PC-9 (cell line): Measurements from ENCODE around the gene ACAD8. TPM values are rescaled to one million over a fixed set of nuclear protein-coding genes. Genes with fewer than 3 reads are reported as not detected.

Source experiments
- BruUV-seq: library from RNA; stranded (reverse); fragments of 400-500 nt; replicated peaks from 2 replicates; lab custom pipeline; 2021; lab: Mats Ljungman, UMichigan
- CTCF ChIA-PET: fragments of 300-600 bp; sonication (Branson Sonifier 250); formaldehyde crosslinking; loops from one replicate; lab custom pipeline; 2022; ENCODE audit warnings: antibody characterized with exemption; lab: Charles Lee
- POLR2A ChIA-PET: fragments of 300-600 bp; sonication (Branson Sonifier 250); formaldehyde crosslinking; loops from one replicate; lab custom pipeline; 2022; ENCODE audit warnings: antibody characterized with exemption; ENCODE audit not compliant: unreplicated experiment; lab: Charles Lee
- DNase-seq, 2 experiments: peaks; one replicate each; pipeline versions ENCODE4 v3.0.0 to v3.0.0-alpha.2; 2015 to 2022; ENCODE audit warnings: mixed read lengths in 1 of 2
- H2AFZ ChIP-seq: fragments of 200-600 bp; sonication (generic); 2 replicates; pipeline ENCODE4 v1.8.1; 2017; ENCODE audit warnings: antibody characterized with exemption
- H3F3A ChIP-seq: fragments of 200-600 bp; sonication (generic); 2 replicates; pipeline ENCODE4 v1.8.1; 2017; ENCODE audit warnings: antibody characterized with exemption, mild to moderate bottlenecking, low read depth; ENCODE audit not compliant: insufficient read depth
- H3K27ac ChIP-seq: fragments of 200-600 bp; sonication (generic); 2 replicates; pipeline ENCODE4 v1.6.1; 2016; ENCODE audit warnings: mixed run types
- H3K27me3 ChIP-seq: fragments of 200-600 bp; sonication (generic); 2 replicates; pipeline ENCODE4 v1.6.1; 2016; ENCODE audit warnings: low read depth, mixed run types; ENCODE audit not compliant: insufficient read depth
- H3K36me3 ChIP-seq: fragments of 200-600 bp; sonication (generic); 2 replicates; pipeline ENCODE4 v1.6.1; 2016; ENCODE audit warnings: low read depth, mixed run types
- H3K4me1 ChIP-seq: fragments of 200-600 bp; sonication (generic); replicated peaks from 2 replicates; pipeline ENCODE4 v1.6.1; 2016; ENCODE audit warnings: mixed run types; ENCODE audit not compliant: insufficient read depth
- H3K4me2 ChIP-seq: fragments of 200-600 bp; sonication (generic); 2 replicates; pipeline ENCODE4 v1.6.1; 2017; ENCODE audit warnings: mixed run types
- H3K4me3 ChIP-seq: fragments of 200-600 bp; sonication (generic); 2 replicates; pipeline ENCODE4 v1.6.1; 2016; ENCODE audit warnings: mixed run types
- H3K79me2 ChIP-seq: fragments of 200-600 bp; sonication (generic); 2 replicates; pipeline ENCODE4 v1.6.1; 2017; ENCODE audit warnings: low read depth, mixed run types
- H3K9me2 ChIP-seq: fragments of 200-600 bp; sonication (generic); 2 replicates; pipeline ENCODE4 v1.8.1; 2017; ENCODE audit warnings: mild to moderate bottlenecking; ENCODE audit not compliant: insufficient read depth
- H3K9me3 ChIP-seq: fragments of 200-600 bp; sonication (generic); 2 replicates; pipeline ENCODE4 v1.8.1; 2016; ENCODE audit warnings: low read depth; ENCODE audit not compliant: insufficient read depth
- H4K20me1 ChIP-seq: fragments of 200-600 bp; sonication (generic); 2 replicates; pipeline ENCODE4 v1.8.1; 2017; ENCODE audit not compliant: insufficient read depth
- EZH2 ChIP-seq: fragments of 200-600 bp; sonication (generic); IDR thresholded peaks from 2 replicates; pipeline ENCODE4 v1.8.0; 2017; ENCODE audit warnings: antibody characterized with exemption, low read depth
- intact Hi-C: fragments of 100-400 bp; cut with micrococcal nuclease; formaldehyde crosslinking; loops from one replicate; pipeline ENCODE4 v1.10.0; 2022; ENCODE audit not compliant: unreplicated experiment
- total RNA-seq: library from RNA; stranded (reverse); gene quantifications from 2 replicates; pipeline ENCODE4 v1.2.3, GENCODE V29; 2021
- TF ChIP-seq, protein P1 (sequence below): fragments of 200-600 bp; sonication (generic); conservative IDR thresholded peaks from 2 replicates; pipeline ENCODE4 v1.6.1; 2017; ENCODE audit warnings: mixed run types, antibody characterized with exemption, mild to moderate bottlenecking, moderate library complexity

The ACAD8 gene
- total RNA-seq, 1 experiment from 2014 or later: 16.1 TPM

DNA sequence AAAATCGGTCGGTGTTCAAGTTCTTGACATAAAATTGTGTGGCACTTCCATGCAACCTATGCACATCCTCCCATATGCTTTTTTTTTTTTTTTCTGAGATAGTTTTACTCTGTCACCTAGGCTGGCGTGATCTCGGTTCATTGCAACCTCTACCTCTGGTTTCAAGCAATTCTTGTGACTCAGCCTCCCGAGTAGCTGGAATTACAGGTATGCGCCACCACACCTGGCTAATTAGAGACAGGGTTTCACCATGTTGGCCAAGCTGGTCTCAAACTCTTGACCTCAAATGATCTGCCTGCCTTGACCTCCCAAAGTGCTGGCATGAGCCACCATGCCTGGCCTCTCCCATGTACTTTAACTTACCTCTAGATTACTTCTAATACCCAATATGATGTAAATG lies 37.8 kb downstream of the ACAD8 start:
- H3K4me3 ChIP-seq: no peak overlapping the region
- no peak overlapping the region for H2AFZ ChIP-seq
- no peaks in the 10 kb centered on the region for H3K9me3 ChIP-seq
- no peak overlapping the region for H3K27ac ChIP-seq
- H3K36me3 ChIP-seq: no peaks in the 10 kb centered on the region
- no TSS peak for BruUV-seq
- ChIA-PET POLR2A (no interaction called here), CTCF (no interaction called here)
- no peak for DNase-seq
- no peaks in the 10 kb centered on the region for H3K4me1 ChIP-seq
- TF ChIP-seq, protein P1, sequence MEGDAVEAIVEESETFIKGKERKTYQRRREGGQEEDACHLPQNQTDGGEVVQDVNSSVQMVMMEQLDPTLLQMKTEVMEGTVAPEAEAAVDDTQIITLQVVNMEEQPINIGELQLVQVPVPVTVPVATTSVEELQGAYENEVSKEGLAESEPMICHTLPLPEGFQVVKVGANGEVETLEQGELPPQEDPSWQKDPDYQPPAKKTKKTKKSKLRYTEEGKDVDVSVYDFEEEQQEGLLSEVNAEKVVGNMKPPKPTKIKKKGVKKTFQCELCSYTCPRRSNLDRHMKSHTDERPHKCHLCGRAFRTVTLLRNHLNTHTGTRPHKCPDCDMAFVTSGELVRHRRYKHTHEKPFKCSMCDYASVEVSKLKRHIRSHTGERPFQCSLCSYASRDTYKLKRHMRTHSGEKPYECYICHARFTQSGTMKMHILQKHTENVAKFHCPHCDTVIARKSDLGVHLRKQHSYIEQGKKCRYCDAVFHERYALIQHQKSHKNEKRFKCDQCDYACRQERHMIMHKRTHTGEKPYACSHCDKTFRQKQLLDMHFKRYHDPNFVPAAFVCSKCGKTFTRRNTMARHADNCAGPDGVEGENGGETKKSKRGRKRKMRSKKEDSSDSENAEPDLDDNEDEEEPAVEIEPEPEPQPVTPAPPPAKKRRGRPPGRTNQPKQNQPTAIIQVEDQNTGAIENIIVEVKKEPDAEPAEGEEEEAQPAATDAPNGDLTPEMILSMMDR: no peak
- TF ChIP-seq EZH2: no peak
- no peaks in the 10 kb centered on the region for H3K27me3 ChIP-seq
- H4K20me1 ChIP-seq: no peaks in the 10 kb centered on the region
- H3K4me2 ChIP-seq: no peak overlapping the region
- intact Hi-C loops: no loop called here
- no peaks in the 10 kb centered on the region for H3K9me2 ChIP-seq
- peaks cover 6% of the 10 kb centered on the region; the same call in 1 of the 2 replicates for H3K79me2 ChIP-seq
- H3F3A ChIP-seq: no peaks in the 10 kb centered on the region

DNA sequence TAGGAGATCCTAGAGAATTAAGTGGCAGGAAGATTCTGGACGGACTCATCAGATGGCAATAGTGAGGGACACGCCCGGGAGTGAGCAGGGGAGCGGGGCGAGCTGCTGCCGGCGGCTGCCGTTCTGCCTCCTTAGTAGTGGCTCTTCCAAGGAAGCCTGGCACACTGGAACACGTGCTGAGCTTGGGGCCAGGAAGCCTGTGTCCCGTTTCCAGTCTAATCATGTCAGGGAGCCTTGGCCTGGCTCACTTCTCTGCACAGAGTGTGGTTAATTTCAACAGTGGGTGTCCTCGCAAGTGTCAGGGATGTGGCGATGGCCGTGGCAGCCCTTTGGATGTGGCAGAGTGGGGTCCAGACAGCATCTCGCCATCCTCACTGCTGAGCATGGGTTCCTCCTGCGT lies 39.3 kb downstream of the ACAD8 start:
- H3K27ac ChIP-seq: no peak overlapping the region
- no peak overlapping the region for H3K4me2 ChIP-seq
- POLR2A ChIA-PET: no interaction called here
- H4K20me1 ChIP-seq: no peaks in the 10 kb centered on the region
- no peaks in the 10 kb centered on the region for H3K27me3 ChIP-seq
- no peaks in the 10 kb centered on the region for H3K9me2 ChIP-seq
- H3K36me3 ChIP-seq: no peaks in the 10 kb centered on the region
- no peak for TF ChIP-seq EZH2
- TF ChIP-seq, protein P1: no peak
- H3F3A ChIP-seq: no peaks in the 10 kb centered on the region
- H3K9me3 ChIP-seq: no peaks in the 10 kb centered on the region
- intact Hi-C loops: no loop called here
- BruUV-seq: no TSS peak
- CTCF ChIA-PET: no interaction called here
- H3K79me2 ChIP-seq: peaks cover 5% of the 10 kb centered on the region; the same call in 1 of the 2 replicates
- DNase-seq: no peak
- H2AFZ ChIP-seq: no peak overlapping the region
- no peak overlapping the region for H3K4me3 ChIP-seq
- no peaks in the 10 kb centered on the region for H3K4me1 ChIP-seq

DNA sequence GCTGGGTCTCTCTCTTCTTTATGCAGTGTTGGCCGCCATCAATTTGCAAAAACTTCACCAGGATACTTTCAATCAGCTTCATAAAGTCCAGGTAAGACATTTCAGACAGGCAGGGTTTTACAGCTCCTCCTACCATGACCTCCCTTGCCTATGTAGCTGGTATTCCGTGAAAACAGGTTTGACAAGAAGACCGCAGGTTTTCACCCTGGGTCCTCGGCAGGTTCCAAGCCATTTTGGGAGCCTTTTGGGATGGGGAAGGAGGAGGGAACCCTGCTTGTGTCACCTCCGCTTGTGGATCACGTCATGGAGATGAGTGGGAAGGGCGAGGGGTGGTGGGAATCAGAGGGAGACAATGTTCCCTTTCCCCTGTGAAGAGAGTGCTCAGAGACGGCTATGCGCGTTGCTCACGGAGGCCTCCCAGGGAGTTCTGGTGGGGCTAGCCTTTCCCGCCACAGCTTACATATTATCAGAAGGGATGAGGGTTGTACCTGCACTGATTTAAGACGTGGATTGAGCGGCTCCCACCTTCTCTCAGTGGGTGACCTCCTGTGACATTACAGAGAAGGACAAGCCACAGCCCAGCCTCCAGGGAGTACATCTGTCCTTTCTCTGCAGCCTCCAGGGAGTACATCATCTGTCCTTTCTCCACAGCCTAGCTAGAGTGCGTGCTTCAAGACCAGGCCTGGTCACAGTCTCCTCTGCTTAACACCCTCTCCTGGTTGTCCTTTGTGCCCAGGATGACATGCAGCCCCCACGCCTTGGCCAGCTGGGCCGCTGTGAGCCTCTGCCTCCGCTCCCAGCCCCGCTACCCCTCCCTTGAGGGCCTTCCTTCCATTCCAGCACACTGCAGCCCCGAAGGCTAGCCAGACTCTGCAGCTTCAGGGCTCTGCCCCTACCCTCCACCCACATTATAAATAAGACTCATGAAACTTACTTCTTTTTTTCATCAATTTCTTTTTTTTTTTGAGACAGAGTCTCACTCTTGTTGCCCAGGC lies 40.0 kb downstream of the ACAD8 start:
- POLR2A ChIA-PET: no interaction called here

More for the DNA sequence above, 40.0 kb downstream of the ACAD8 start:
- CTCF ChIA-PET: no interaction called here
- no peaks in the 10 kb centered on the region for H3K27me3 ChIP-seq
- no peak for DNase-seq
- H3K9me3 ChIP-seq: no peaks in the 10 kb centered on the region
- H3K36me3 ChIP-seq: no peaks in the 10 kb centered on the region
- no peaks in the 10 kb centered on the region for H3F3A ChIP-seq
- intact Hi-C loops: no loop called here
- H2AFZ ChIP-seq: no peak overlapping the region
- H3K9me2 ChIP-seq: no peaks in the 10 kb centered on the region
- no peak overlapping the region for H3K27ac ChIP-seq
- H3K4me3 ChIP-seq: no peak overlapping the region
- no peaks in the 10 kb centered on the region for H3K4me1 ChIP-seq
- H3K79me2 ChIP-seq: no peaks in the 10 kb centered on the region
- TF ChIP-seq, protein P1: no peak
- no peak for TF ChIP-seq EZH2
- H3K4me2 ChIP-seq: no peak overlapping the region
- H4K20me1 ChIP-seq: no peaks in the 10 kb centered on the region
- BruUV-seq: no TSS peak
